Keratinocyte (primary cell): ENCODE measurements around the gene EXOC4. TPM values are rescaled to one million over a fixed set of nuclear protein-coding genes. Genes with fewer than 3 reads are reported as not detected.

Source experiments
- DNase-seq: peaks from one replicate; pipeline ENCODE4 v3.0.0-alpha.2; 2011; ENCODE audit warnings: low read depth, missing footprints, low spot score
- FAIRE-seq: peaks from 2 replicates; lab custom pipeline; 2011; peaks lifted over from hg19 to GRCh38; lab: Jason Lieb, UNC
- H2AFZ ChIP-seq: 2 replicates; pipeline ENCODE4 v1.6.0; 2012; ENCODE audit warnings: low read length, control low read depth, inconsistent platforms; ENCODE audit not compliant: control insufficient read depth
- H3K27ac ChIP-seq: 2 replicates; pipeline ENCODE4 v1.5.1; 2011; ENCODE audit warnings: low read length; ENCODE audit not compliant: control insufficient read depth, insufficient read depth
- H3K27me3 ChIP-seq: 3 replicates; pipeline ENCODE4 v1.6.0; 2011; ENCODE audit warnings: low read length; ENCODE audit not compliant: control insufficient read depth, insufficient read depth; ENCODE audit errors: extremely low read depth
- H3K36me3 ChIP-seq, 2 experiments: 2 replicates in 1 of 2; 3 replicates in 1 of 2; pipeline ENCODE4 v1.5.1; 2011; ENCODE audit warnings: low read length in 2 of 2, mild to moderate bottlenecking in 1 of 2; ENCODE audit not compliant: control insufficient read depth in 2 of 2, insufficient read depth in 2 of 2; ENCODE audit errors: extremely low read depth in 1 of 2
- H3K4me1 ChIP-seq: 3 replicates; pipeline ENCODE4 v1.5.1; 2011; ENCODE audit warnings: low read length; ENCODE audit not compliant: control insufficient read depth, insufficient read depth; ENCODE audit errors: extremely low read depth
- H3K4me2 ChIP-seq: 3 replicates; pipeline ENCODE4 v1.6.0; 2011; ENCODE audit warnings: low read depth, low read length; ENCODE audit not compliant: control insufficient read depth, insufficient read depth; ENCODE audit errors: extremely low read depth
- H3K4me3 ChIP-seq, 3 experiments: fragments of 200-600 bp in 1 of 3; sonication (generic) in 1 of 3; 2 replicates in 2 of 3; 3 replicates in 1 of 3; pipeline ENCODE4 v1.5.1; 2011 to 2016; ENCODE audit warnings: low read length in 3 of 3, mild to moderate bottlenecking in 3 of 3, control low read depth in 2 of 3, inconsistent platforms in 1 of 3, low read depth in 1 of 3, mixed read lengths in 1 of 3, mixed run types in 1 of 3, moderate library complexity in 1 of 3; ENCODE audit not compliant: control insufficient read depth in 2 of 3, insufficient read depth in 2 of 3; ENCODE audit errors: extremely low read depth in 1 of 3
- H3K79me2 ChIP-seq: 2 replicates; pipeline ENCODE4 v1.6.0; 2012; ENCODE audit warnings: low read length; ENCODE audit not compliant: control insufficient read depth, insufficient read depth
- H3K9ac ChIP-seq: 3 replicates; pipeline ENCODE4 v1.6.0; 2011; ENCODE audit warnings: low read length; ENCODE audit not compliant: control insufficient read depth, insufficient read depth; ENCODE audit errors: extremely low read depth
- H3K9me1 ChIP-seq: 3 replicates; pipeline ENCODE4 v1.6.0; 2011; ENCODE audit warnings: low read length; ENCODE audit not compliant: control insufficient read depth, insufficient read depth; ENCODE audit errors: extremely low read depth
- H3K9me3 ChIP-seq: 2 replicates; pipeline ENCODE4 v1.5.1; 2012; ENCODE audit warnings: low read depth, low read length; ENCODE audit not compliant: control insufficient read depth
- H4K20me1 ChIP-seq: 3 replicates; pipeline ENCODE4 v1.6.0; 2011; ENCODE audit warnings: low read length; ENCODE audit not compliant: control insufficient read depth, insufficient read depth; ENCODE audit errors: extremely low read depth
- EZH2 ChIP-seq: IDR thresholded peaks from one replicate; pipeline ENCODE4 v1.6.1; 2012; ENCODE audit warnings: inconsistent platforms, mild to moderate bottlenecking, low read length, moderate library complexity
- dilution Hi-C: fragments of 300-500 bp; cut with MboI; formaldehyde crosslinking; loops from one replicate; pipeline ENCODE4 v1.7.0; 2020; ENCODE audit warnings: low sequenced_read_pairs; ENCODE audit not compliant: extremely low pct_ligation_motif_present
- polyA plus RNA-seq, 5 experiments: library from polyadenylated mRNA; depleted of rRNA in 3 of 5; stranded (reverse) in 3 of 5; stranded (forward) in 1 of 5; unstranded in 1 of 5; fragments of >200 nt; gene quantifications; 1 replicate in 1 of 5; 2 replicates in 3 of 5; 3 replicates in 1 of 5; pipeline versions ENCODE4 v1.2.1 to v1.2.3, GENCODE V29; 2011 to 2012; ENCODE audit warnings: missing spikeins in 2 of 5, low read depth in 1 of 5, low replicate concordance in 1 of 5
- TF ChIP-seq, protein P1 (sequence below), 3 experiments: IDR thresholded peaks in 1 of 3; conservative IDR thresholded peaks in 1 of 3; optimal IDR thresholded peaks in 1 of 3; 2 replicates in 2 of 3; 3 replicates in 1 of 3; pipeline versions ENCODE3 to v1.5.1; 2011; ENCODE audit warnings: low read length in 3 of 3, mild to moderate bottlenecking in 3 of 3, moderate library complexity in 2 of 3, control low read depth in 1 of 3, inconsistent platforms in 1 of 3; ENCODE audit not compliant: insufficient read depth in 2 of 3; ENCODE audit errors: extremely low read depth in 1 of 3

EXOC4 gene
- polyA plus RNA-seq, 1 donor (not counting 4 experiments of a cell fraction or from before 2014, with no cell fraction given) = 52.6 TPM

DNA sequence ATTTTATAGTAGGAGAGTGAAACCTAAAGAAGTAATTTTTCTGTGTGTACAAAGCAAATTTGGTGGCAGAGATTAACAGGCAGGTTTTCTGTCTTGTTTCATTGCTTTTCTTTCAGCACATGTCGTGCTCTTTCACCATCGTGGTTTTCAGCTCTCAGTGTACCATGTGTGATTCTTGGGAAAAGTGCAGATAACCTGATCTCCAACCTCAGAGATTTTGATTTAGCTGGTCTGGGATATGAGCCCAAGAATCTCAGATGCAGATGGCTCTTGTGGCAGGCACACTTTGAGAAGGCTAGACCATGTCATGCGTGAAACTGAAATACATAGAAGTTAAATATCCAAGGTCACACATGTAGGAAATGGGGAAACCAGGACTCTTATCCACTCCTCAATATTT is 317.4 kb downstream of the EXOC4 start:
- H3K4me3 ChIP-seq = no peak overlapping the region
- no peak for TF ChIP-seq EZH2
- TF ChIP-seq, protein P1, sequence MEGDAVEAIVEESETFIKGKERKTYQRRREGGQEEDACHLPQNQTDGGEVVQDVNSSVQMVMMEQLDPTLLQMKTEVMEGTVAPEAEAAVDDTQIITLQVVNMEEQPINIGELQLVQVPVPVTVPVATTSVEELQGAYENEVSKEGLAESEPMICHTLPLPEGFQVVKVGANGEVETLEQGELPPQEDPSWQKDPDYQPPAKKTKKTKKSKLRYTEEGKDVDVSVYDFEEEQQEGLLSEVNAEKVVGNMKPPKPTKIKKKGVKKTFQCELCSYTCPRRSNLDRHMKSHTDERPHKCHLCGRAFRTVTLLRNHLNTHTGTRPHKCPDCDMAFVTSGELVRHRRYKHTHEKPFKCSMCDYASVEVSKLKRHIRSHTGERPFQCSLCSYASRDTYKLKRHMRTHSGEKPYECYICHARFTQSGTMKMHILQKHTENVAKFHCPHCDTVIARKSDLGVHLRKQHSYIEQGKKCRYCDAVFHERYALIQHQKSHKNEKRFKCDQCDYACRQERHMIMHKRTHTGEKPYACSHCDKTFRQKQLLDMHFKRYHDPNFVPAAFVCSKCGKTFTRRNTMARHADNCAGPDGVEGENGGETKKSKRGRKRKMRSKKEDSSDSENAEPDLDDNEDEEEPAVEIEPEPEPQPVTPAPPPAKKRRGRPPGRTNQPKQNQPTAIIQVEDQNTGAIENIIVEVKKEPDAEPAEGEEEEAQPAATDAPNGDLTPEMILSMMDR (optimal IDR thresholded peaks at IDR 0.05 in 1 of 3, IDR thresholded peaks at IDR 0.05 in 1 of 3, conservative IDR thresholded peaks at IDR 0.05 in 1 of 3; ENCODE audit: extremely low read depth in 1 of 3, insufficient read depth in 2 of 3, low read length in 3 of 3) = no peak
- H3K27ac ChIP-seq = no peak overlapping the region
- H3K4me1 ChIP-seq = peaks cover 9% of the 10 kb centered on the region
- H2AFZ ChIP-seq = no peak overlapping the region
- H3K36me3 ChIP-seq = no peaks in the 10 kb centered on the region
- no peaks in the 10 kb centered on the region for H3K27me3 ChIP-seq
- no peak overlapping the region for H3K9ac ChIP-seq
- no peak overlapping the region for H3K4me2 ChIP-seq
- no peaks in the 10 kb centered on the region for H3K9me3 ChIP-seq
- H4K20me1 ChIP-seq = no peaks in the 10 kb centered on the region
- H3K9me1 ChIP-seq = peaks cover 3% of the 10 kb centered on the region
- no peaks in the 10 kb centered on the region for H3K79me2 ChIP-seq
- dilution Hi-C loops = no loop called here
- no peak for DNase-seq
- FAIRE-seq = no peak

DNA sequence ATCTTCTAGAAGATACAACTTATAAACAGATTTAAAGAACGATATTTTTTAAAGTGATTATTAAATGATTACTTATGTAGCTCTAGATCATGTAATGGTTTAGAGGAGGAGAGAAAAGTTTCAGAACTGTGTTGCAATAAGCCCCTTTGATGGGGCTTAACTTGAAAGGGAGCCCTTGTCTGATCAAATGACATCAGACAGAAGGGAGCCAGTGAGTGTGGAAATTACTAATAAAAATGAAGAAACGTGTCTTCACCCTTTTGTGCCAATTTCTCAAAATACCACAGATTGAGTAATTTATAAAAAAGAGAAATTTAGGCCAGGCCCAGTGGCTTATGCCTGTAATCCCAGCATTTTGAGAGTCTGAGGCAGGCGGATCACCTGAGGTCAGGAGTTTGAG is 318.2 kb downstream of the EXOC4 start:
- H3K9ac ChIP-seq = no peak overlapping the region
- peaks cover 3% of the 10 kb centered on the region for H3K9me1 ChIP-seq
- H3K36me3 ChIP-seq = no peaks in the 10 kb centered on the region
- no peak overlapping the region for H2AFZ ChIP-seq
- no peak for TF ChIP-seq EZH2
- TF ChIP-seq, protein P1 (optimal IDR thresholded peaks at IDR 0.05 in 1 of 3, IDR thresholded peaks at IDR 0.05 in 1 of 3, conservative IDR thresholded peaks at IDR 0.05 in 1 of 3; ENCODE audit: extremely low read depth in 1 of 3, insufficient read depth in 2 of 3, low read length in 3 of 3) = no peak
- no peaks in the 10 kb centered on the region for H4K20me1 ChIP-seq
- no peak overlapping the region for H3K4me3 ChIP-seq
- dilution Hi-C loops = no loop called here
- no peaks in the 10 kb centered on the region for H3K9me3 ChIP-seq
- no peaks in the 10 kb centered on the region for H3K79me2 ChIP-seq
- FAIRE-seq (no peak), DNase-seq (no peak)
- H3K27ac ChIP-seq = no peak overlapping the region
- no peaks in the 10 kb centered on the region for H3K27me3 ChIP-seq
- H3K4me2 ChIP-seq = no peak overlapping the region
- peaks cover 9% of the 10 kb centered on the region for H3K4me1 ChIP-seq
